Neuron (in vitro differentiated cells): ENCODE results near the gene TEX264.

Experiments used
- H2AFZ ChIP-seq: one replicate; pipeline ENCODE4 v1.6.1; 2013; ENCODE audit warnings: low read depth, mild to moderate bottlenecking, inconsistent platforms, low read length, moderate library complexity
- H3K27me3 ChIP-seq: one replicate; pipeline ENCODE4 v1.6.1; 2013; ENCODE audit warnings: low read length; ENCODE audit not compliant: insufficient read depth
- H3K36me3 ChIP-seq: one replicate; pipeline ENCODE4 v1.6.1; 2013; ENCODE audit warnings: low read length; ENCODE audit not compliant: insufficient read depth
- H3K4me1 ChIP-seq: one replicate; pipeline ENCODE4 v1.6.1; 2013; ENCODE audit warnings: low read length; ENCODE audit not compliant: insufficient read depth
- H3K4me3 ChIP-seq: 2 replicates; pipeline ENCODE4 v1.5.1; 2013; ENCODE audit warnings: mild to moderate bottlenecking, low read length, moderate library complexity
- H3K9me3 ChIP-seq: one replicate; pipeline ENCODE4 v1.6.1; 2013; ENCODE audit warnings: low read length

Gene TEX264

DNA sequence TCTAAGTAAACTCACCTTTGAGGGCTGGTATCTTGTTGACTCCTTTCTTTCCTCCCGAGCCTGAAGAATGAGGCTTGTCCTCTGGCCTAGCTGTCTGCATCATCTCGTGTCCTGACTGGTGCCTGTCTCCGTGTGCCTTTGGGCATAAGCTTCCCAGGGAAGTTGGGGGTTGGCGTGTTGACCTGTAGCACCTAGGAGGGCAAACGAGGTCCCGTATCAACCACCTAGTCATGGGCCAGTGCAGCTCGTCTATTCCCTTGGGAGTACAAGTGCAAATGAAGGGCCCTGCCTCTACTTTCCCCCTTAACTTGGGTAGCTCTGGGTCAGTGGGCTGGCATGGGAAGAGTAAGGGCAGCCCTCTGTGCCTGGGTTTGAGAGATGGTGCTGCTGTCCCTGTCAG, 8.7 kb downstream of the TEX264 start:
- Histone ChIP-seq H3K36me3 (peaks cover 3% of the 10 kb centered on the region), H3K27me3 (no peaks in the 10 kb centered on the region), H3K4me1 (no peaks in the 10 kb centered on the region)

DNA sequence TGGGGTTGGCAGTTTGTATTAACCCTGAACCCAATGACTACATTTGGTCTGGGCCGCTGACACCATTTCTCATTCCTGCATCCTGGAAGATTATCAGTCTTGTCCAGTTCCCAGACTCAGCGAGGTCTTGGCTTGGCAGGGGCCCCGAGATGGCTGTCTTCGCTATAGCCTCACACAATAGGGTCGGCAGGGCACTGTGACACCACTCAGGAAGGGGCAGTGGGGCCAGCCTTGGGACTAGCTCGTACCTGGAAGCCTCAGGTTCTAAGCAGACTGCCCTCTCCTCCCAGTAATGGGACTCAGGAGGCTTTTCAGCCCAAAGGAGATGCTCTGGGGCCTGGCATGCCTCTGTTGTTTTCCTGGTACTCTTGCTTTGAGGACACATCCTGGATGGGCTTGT, 9.1 kb downstream of the TEX264 start:
- no peak overlapping the region for H3K4me3 ChIP-seq
- H3K4me1 ChIP-seq, result no peaks in the 10 kb centered on the region
- H3K9me3 ChIP-seq, result no peaks in the 10 kb centered on the region
- no peak overlapping the region for H2AFZ ChIP-seq
- peaks cover 3% of the 10 kb centered on the region for H3K36me3 ChIP-seq
- no peaks in the 10 kb centered on the region for H3K27me3 ChIP-seq

More for the DNA sequence above, 8.7 kb downstream of the TEX264 start:
- H3K4me3 ChIP-seq, result no peak overlapping the region
- H2AFZ ChIP-seq, result no peak overlapping the region
- H3K9me3 ChIP-seq, result no peaks in the 10 kb centered on the region

DNA sequence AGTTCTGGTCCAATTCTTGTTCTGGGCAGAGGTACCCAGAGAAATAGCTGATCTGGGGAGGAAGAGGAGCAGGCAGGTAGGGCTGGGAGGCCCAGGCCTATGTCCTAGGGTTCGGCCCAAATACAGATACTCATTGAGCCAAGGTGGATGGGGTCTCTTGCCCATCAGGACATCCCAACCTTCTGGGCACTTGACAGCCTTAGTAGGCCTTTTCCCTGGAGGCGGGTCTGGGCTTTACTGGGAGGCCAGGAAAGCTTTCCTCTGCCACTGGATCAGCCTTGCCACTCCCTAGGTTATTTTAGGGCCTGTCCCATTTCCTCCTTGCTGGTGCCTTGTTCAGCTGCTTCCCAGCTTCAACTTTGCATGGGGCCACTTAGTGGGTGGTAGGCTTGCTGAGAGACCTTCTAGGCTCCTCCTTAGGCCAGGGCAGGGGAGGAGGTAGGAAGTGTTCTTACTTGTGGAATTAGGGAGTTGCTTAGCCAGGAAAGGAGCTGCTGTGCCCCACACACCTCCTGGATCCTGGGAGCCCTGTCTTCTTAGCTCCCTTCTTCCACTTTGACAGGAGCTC, 9.7 kb downstream of the TEX264 start:
- no peaks in the 10 kb centered on the region for H3K9me3 ChIP-seq
- no peak overlapping the region for H3K4me3 ChIP-seq
- no peaks in the 10 kb centered on the region for H3K27me3 ChIP-seq
- H3K36me3 ChIP-seq, result peaks cover 3% of the 10 kb centered on the region
- no peaks in the 10 kb centered on the region for H3K4me1 ChIP-seq
- H2AFZ ChIP-seq, result no peak overlapping the region

- Histone ChIP-seq H3K9me3 (no peaks in the 10 kb centered on the region), H3K4me1 (no peaks in the 10 kb centered on the region), H3K36me3 (peaks cover 3% of the 10 kb centered on the region), H3K27me3 (no peaks in the 10 kb centered on the region), H3K4me3 (no peak overlapping the region), H2AFZ (no peak overlapping the region)
These were observed 10.4 kb downstream of the TEX264 start for GRCh38 chr3:51681453-51681852.

DNA sequence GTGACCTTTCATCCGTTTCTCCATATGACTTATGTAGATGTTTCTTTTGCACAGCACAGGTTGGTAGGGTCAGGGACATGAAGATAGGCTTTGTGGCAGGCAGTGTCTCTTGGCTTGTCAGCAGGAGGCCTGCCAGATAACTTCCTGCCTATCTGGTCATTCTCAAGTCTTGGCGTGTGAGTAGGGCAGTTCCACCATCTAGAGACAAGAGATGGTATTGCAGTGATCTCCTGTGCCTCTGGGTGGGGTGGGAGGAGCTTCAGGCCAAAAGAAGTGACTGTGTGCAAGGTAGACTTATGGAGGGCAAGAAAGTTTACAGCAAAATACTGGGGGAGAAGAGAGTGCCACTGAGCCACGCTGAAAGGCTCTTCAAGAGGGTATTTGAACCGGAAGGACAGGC, 11.0 kb downstream of the TEX264 start:
- Histone ChIP-seq H3K27me3 (no peaks in the 10 kb centered on the region), H3K4me1 (peaks cover 1% of the 10 kb centered on the region), H2AFZ (no peak overlapping the region), H3K4me3 (no peak overlapping the region), H3K9me3 (no peaks in the 10 kb centered on the region), H3K36me3 (peaks cover 3% of the 10 kb centered on the region)

- no peak overlapping the region for H2AFZ ChIP-seq
- peaks cover 3% of the 10 kb centered on the region for H3K36me3 ChIP-seq
- no peaks in the 10 kb centered on the region for H3K27me3 ChIP-seq
- no peak overlapping the region for H3K4me3 ChIP-seq
- no peaks in the 10 kb centered on the region for H3K9me3 ChIP-seq
- H3K4me1 ChIP-seq, result peaks cover 2% of the 10 kb centered on the region
These were observed 11.5 kb downstream of the TEX264 start for GRCh38 chr3:51682526-51682925.

GRCh38 chr3:51683566-51683965, 12.5 kb downstream of the TEX264 start:
- no peaks in the 10 kb centered on the region for H3K27me3 ChIP-seq
- H3K4me1 ChIP-seq, result peaks cover 2% of the 10 kb centered on the region
- H3K36me3 ChIP-seq, result peaks cover 7% of the 10 kb centered on the region
- no peak overlapping the region for H3K4me3 ChIP-seq
- H3K9me3 ChIP-seq, result no peaks in the 10 kb centered on the region
- H2AFZ ChIP-seq, result no peak overlapping the region

DNA sequence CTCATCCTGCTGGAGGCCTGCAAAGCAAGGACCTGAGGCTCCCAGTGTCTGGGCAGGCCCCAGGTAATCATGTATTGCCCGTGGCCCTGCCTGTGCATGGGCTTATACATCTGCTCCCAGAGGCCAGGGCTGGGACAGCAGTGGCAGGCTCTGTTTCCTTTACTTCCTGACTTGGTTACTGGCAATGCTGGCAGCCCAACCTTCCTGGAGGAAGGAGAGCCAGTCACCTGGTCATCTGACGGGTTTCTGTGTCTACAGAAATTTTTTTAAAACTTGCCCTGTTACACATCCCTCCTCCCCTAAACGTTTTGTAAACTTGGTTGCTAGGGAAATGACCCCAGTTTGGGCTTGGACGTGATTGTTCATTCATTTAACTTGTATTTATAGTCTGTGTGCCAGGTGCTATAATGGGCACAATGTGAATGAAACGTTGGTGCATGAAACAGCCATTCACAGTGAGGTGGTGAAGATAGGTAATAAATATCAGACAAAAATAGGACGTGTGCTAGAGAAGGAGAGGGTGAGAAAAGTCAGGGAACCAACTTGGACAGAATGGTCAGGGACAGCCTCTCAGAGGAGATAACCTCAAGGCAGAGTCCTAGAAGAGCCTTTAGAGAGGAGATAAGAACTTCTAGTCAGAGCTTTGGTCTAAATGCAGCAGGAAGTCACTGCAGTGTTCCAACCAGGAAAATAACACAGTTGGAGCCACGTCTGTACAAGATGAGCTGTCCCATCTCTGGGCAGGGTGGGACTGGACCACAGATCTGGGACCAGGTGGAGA, 14.1 kb downstream of the TEX264 start:
- H3K36me3 ChIP-seq, result peaks cover 12% of the 10 kb centered on the region
- peaks cover 2% of the 10 kb centered on the region for H3K4me1 ChIP-seq
- H3K9me3 ChIP-seq, result no peaks in the 10 kb centered on the region
- H2AFZ ChIP-seq, result no peak overlapping the region
- no peak overlapping the region for H3K4me3 ChIP-seq
- H3K27me3 ChIP-seq, result no peaks in the 10 kb centered on the region

GRCh38 chr3:51686056-51686455, 15.0 kb downstream of the TEX264 start:
- H3K27me3 ChIP-seq, result no peaks in the 10 kb centered on the region
- H3K4me1 ChIP-seq, result peaks cover 2% of the 10 kb centered on the region
- H3K4me3 ChIP-seq, result no peak overlapping the region
- H3K36me3 ChIP-seq, result peaks cover 12% of the 10 kb centered on the region
- no peak overlapping the region for H2AFZ ChIP-seq
- H3K9me3 ChIP-seq, result no peaks in the 10 kb centered on the region

DNA sequence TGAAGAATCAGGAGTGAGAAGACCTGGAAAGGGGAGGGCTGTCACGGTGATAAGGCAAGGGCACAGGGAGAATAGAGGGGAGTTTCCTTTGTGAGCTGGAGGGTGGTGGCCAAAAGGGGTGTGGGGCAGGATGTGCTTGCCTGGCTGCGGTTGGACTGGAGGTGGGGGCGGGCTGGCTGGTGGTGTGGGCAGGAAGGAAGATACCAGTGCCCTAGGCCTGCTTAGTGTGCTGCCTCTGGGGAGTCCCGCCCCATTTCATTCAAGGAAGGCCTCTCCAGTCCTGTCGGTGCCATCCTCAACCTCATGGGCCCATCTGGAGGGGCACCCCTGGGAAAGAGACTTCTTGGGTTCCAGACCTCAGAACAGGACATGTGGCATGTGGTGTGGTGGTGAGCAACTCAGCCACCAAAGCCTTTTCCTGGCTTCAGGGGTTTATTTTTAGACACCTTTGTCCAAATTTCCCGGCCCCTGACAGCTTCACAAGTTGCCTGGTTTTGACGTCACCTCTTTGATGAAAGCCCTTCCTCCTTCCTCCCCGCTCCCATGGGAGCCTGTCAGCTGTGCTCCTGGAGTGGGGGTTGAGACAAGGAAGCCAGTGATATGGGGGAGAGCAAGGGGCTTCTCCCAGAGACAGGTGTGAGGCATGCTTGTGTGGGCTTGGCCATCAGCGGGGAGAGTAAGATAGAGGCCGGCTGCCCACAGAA, 15.6 kb downstream of the TEX264 start:
- Histone ChIP-seq H3K9me3 (no peaks in the 10 kb centered on the region), H3K4me1 (peaks cover 2% of the 10 kb centered on the region), H2AFZ (no peak overlapping the region), H3K36me3 (peaks cover 12% of the 10 kb centered on the region), H3K4me3 (no peak overlapping the region), H3K27me3 (no peaks in the 10 kb centered on the region)

DNA sequence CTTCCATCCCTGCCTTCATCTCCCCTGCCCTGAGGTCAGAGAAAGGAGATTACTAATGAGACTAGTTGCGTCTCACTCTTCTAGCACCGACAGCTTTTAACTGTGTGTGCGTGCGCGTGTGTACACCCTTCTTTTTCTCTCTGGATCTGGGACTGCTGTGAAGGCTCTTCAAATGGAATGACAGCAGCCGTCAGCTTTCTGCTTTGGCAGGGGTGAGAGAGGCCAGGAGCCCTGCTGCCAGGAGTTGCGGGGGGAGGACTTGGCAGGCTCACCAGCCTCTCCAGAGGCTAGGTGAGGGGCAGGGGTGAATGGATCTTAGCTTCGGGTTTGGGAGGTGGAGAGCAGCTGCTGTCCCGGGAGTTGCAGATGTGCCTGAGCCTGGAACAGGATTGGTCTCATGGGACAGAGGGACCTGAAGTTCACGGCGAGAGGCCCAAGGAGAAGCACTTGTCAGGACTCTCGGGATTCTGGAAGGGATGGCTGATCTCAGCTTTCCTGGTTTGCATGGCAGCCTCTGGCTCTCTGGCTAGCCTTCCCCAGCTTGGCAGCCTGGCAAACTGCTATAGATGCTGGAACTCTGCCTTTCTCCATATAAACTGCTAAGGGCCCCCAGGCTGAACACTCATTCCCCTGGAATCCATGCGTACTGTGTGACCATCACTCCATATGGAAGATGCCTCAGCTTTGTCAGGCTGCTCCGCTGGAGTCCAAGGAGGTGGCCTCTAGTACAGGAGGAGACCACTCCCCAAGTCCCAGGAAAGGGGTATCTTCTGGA, 16.6 kb downstream of the TEX264 start:
- H3K36me3 ChIP-seq, result peaks cover 12% of the 10 kb centered on the region

GRCh38 chr3:51688206-51688600, 17.2 kb downstream of the TEX264 start:
- Histone ChIP-seq H2AFZ (no peak overlapping the region), H3K4me3 (no peak overlapping the region), H3K36me3 (peaks cover 12% of the 10 kb centered on the region), H3K27me3 (no peaks in the 10 kb centered on the region), H3K9me3 (no peaks in the 10 kb centered on the region), H3K4me1 (peaks cover 2% of the 10 kb centered on the region)

More for the DNA sequence above, 16.6 kb downstream of the TEX264 start:
- Histone ChIP-seq H3K4me3 (no peak overlapping the region), H2AFZ (no peak overlapping the region), H3K9me3 (no peaks in the 10 kb centered on the region), H3K4me1 (peaks cover 2% of the 10 kb centered on the region), H3K27me3 (no peaks in the 10 kb centered on the region)

GRCh38 chr3:51691021-51691420, 20.0 kb downstream of the TEX264 start:
- Histone ChIP-seq H3K4me1 (peaks cover 2% of the 10 kb centered on the region), H3K9me3 (no peaks in the 10 kb centered on the region), H2AFZ (no peak overlapping the region), H3K4me3 (no peak overlapping the region), H3K27me3 (no peaks in the 10 kb centered on the region), H3K36me3 (peaks cover 9% of the 10 kb centered on the region)
